Adipocyte (in vitro differentiated cells): ENCODE data around the gene PARD3.
A peak's percentile ranks its signal among the peaks of the same experiment; 100 is the strongest.

Experiments
- DNase-seq: peaks from one replicate; pipeline ENCODE4 v3.0.0-alpha.2; 2015; ENCODE audit warnings: low read depth
- H3K27me3 ChIP-seq: replicated peaks from 2 replicates; pipeline ENCODE4 v1.7.0; 2013; ENCODE audit warnings: mild to moderate bottlenecking, low read length, moderate library complexity; ENCODE audit not compliant: control insufficient read depth, insufficient read depth
- H3K36me3 ChIP-seq: 2 replicates; pipeline ENCODE4 v1.7.0; 2013; ENCODE audit warnings: low read length, mild to moderate bottlenecking, moderate library complexity; ENCODE audit not compliant: control insufficient read depth, insufficient read depth, severe bottlenecking
- H3K4me1 ChIP-seq: 2 replicates; pipeline ENCODE4 v1.7.0; 2013; ENCODE audit warnings: mild to moderate bottlenecking, low read length, moderate library complexity; ENCODE audit not compliant: control insufficient read depth, insufficient read depth
- H3K4me3 ChIP-seq: 2 replicates; pipeline ENCODE4 v1.7.0; 2013; ENCODE audit warnings: mild to moderate bottlenecking, low read length, moderate library complexity
- H3K9ac ChIP-seq: 2 replicates; pipeline ENCODE4 v1.7.0; 2013; ENCODE audit warnings: mild to moderate bottlenecking, low read length, moderate library complexity
- H3K9me3 ChIP-seq: 2 replicates; pipeline ENCODE4 v1.7.0; 2013; ENCODE audit warnings: mild to moderate bottlenecking, low read length, moderate library complexity; ENCODE audit not compliant: control insufficient read depth

The PARD3 gene

GRCh38 chr10:34587680-34588019 is 227.4 kb downstream of the PARD3 start:
- peaks cover 23% of the 10 kb centered on the region for H3K4me1 ChIP-seq
- no peak overlapping the region for H3K9ac ChIP-seq
- H3K9me3 ChIP-seq = no peaks in the 10 kb centered on the region
- no peaks in the 10 kb centered on the region for H3K27me3 ChIP-seq
- no peaks in the 10 kb centered on the region for H3K36me3 ChIP-seq
- no peak for DNase-seq
- no peak overlapping the region for H3K4me3 ChIP-seq

DNA sequence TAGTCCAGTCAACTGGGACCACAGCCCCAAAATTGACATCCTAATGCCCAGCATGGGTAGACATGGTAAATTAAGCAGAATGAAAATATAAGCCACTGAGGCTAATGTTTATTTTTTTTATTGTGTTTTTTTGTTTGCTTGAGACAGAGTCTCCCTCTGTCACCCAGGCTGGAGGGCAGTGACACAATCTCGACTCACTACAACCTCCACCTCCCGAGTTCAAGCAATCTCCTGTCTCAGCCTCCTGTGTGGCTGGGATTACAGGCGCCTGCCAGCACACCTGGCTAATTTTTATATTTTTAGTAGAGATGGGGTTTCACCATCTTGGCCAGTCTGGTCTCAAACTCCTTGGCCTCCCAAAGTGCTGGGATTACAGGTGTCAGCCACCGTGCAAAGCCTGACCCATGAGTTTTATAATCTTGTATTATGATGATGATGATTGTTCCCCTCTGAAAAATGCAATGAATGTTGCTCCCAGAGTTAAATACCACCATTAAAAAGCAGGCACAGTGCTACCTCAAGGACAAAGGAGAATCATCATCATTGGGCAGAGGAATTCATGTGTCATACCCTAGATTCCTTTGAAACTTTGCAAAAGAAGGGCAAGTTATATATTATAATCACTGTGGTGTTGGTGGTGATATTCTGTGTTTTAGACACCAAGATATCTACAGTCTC is 228.0 kb downstream of the PARD3 start:
- Histone ChIP-seq H3K9me3 (no peaks in the 10 kb centered on the region), H3K4me1 (peaks cover 28% of the 10 kb centered on the region), H3K27me3 (no peaks in the 10 kb centered on the region), H3K4me3 (no peak overlapping the region), H3K9ac (no peak overlapping the region), H3K36me3 (no peaks in the 10 kb centered on the region)
- DNase-seq = no peak

DNA sequence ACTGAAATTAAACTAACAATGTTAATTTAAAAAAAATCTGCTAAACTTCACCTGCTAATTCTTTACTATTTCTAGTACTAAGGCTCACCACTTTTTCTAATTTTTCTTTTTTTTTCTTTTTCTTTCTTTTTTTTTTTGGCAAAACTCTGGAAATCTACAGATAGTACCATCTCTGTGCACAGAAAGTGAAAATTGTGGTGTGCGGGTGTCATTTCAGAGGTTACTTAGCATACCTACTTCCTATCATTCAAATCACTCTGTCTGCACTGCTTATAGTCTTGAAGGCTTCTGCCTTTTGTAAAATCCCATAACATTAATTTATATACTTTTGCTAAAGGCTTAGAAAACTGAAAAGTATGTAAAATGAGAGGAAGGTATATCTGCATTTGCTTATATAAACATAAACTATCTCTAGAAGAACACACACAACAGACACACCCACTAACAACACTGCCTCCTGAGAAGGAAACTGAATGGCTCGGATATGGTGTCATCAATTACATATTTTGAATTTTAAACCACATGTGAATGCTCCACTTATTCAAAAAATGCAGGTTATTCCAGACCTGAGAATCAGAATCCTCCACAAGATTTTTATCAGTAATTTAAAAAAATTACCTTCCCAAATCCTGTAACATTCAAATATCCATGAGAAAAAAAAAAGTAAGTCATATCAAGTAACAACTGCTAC is 229.5 kb downstream of the PARD3 start:
- peaks cover 39% of the 10 kb centered on the region for H3K4me1 ChIP-seq
- no peaks in the 10 kb centered on the region for H3K36me3 ChIP-seq
- no peak overlapping the region for H3K9ac ChIP-seq
- no peaks in the 10 kb centered on the region for H3K27me3 ChIP-seq
- no peak overlapping the region for H3K4me3 ChIP-seq
- no peak for DNase-seq
- H3K9me3 ChIP-seq = no peaks in the 10 kb centered on the region

DNA sequence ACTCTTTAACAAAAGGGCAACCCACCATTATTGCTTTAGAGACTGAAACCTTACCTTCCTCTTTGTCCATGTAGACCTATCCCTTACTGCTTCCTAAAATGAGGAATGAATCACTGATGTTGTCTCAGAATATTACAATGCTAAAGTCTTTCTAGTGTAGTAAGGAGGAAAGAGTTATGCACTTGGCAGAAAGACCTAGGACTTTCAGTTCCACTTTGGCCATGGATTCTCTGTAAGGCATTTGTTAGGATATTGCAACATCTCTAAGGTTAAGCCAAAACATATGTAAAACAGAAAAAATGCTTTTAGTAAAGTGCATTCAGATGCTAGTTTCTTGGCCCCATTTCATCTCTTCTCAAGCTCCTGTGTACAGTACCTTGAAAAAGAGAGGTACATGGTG is 230.9 kb downstream of the PARD3 start:
- peak overlapping the region; percentile 62 for H3K4me3 ChIP-seq
- peak; percentile 95 for DNase-seq
- no peaks in the 10 kb centered on the region for H3K36me3 ChIP-seq
- peak overlapping the region; percentile 8 for H3K9ac ChIP-seq
- no peaks in the 10 kb centered on the region for H3K9me3 ChIP-seq
- H3K27me3 ChIP-seq = no peaks in the 10 kb centered on the region
- H3K4me1 ChIP-seq = peaks cover 43% of the 10 kb centered on the region

- peak overlapping the region; percentile 7 for H3K9ac ChIP-seq
- DNase-seq = peak; percentile 36
Observed at GRCh38 chr10:34581801-34582532, 233.1 kb downstream of the PARD3 start.

GRCh38 chr10:34580643-34581042 is 234.5 kb downstream of the PARD3 start:
- DNase-seq = peak; percentile 54
- Histone ChIP-seq H3K36me3 (no peaks in the 10 kb centered on the region), H3K9me3 (no peaks in the 10 kb centered on the region), H3K4me3 (no peak overlapping the region), H3K27me3 (no peaks in the 10 kb centered on the region), H3K9ac (no peak overlapping the region), H3K4me1 (peaks cover 43% of the 10 kb centered on the region)

More at GRCh38 chr10:34581801-34582532, 233.1 kb downstream of the PARD3 start:
- Histone ChIP-seq H3K4me1 (peaks cover 43% of the 10 kb centered on the region), H3K9me3 (no peaks in the 10 kb centered on the region), H3K36me3 (no peaks in the 10 kb centered on the region), H3K4me3 (peak overlapping the region; percentile 64), H3K27me3 (no peaks in the 10 kb centered on the region)

GRCh38 chr10:34580214-34580613 is 234.9 kb downstream of the PARD3 start:
- peaks cover 43% of the 10 kb centered on the region for H3K4me1 ChIP-seq
- no peak for DNase-seq
- no peaks in the 10 kb centered on the region for H3K9me3 ChIP-seq
- H3K9ac ChIP-seq = no peak overlapping the region
- H3K36me3 ChIP-seq = no peaks in the 10 kb centered on the region
- no peaks in the 10 kb centered on the region for H3K27me3 ChIP-seq
- H3K4me3 ChIP-seq = no peak overlapping the region

GRCh38 chr10:34578468-34578867 is 236.6 kb downstream of the PARD3 start:
- no peak overlapping the region for H3K9ac ChIP-seq
- H3K27me3 ChIP-seq = no peaks in the 10 kb centered on the region
- H3K9me3 ChIP-seq = no peaks in the 10 kb centered on the region
- H3K4me1 ChIP-seq = peaks cover 40% of the 10 kb centered on the region
- no peaks in the 10 kb centered on the region for H3K36me3 ChIP-seq
- no peak overlapping the region for H3K4me3 ChIP-seq
- DNase-seq = no peak

DNA sequence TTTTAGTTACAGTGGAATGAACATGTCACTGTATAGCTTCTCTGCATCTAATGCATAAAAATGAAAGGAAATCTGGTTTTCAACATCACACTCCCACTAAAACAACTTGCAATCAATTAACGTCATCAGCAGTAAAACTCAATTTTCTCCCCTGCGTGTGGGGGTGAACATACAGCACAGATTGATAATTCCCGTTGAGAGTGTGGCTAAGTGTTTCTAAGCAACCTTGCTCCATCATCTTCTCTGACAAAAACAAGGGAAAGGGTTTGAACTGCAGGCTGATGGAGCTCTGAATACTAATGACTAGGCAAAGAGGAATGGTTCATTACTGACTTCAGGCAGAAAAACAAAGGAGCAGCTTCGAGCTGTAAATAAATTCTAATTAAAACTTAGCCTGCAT is 238.3 kb downstream of the PARD3 start:
- no peaks in the 10 kb centered on the region for H3K9me3 ChIP-seq
- H3K4me3 ChIP-seq = no peak overlapping the region
- DNase-seq = no peak
- peaks cover 24% of the 10 kb centered on the region for H3K4me1 ChIP-seq
- H3K36me3 ChIP-seq = no peaks in the 10 kb centered on the region
- H3K9ac ChIP-seq = no peak overlapping the region
- H3K27me3 ChIP-seq = no peaks in the 10 kb centered on the region

- no peaks in the 10 kb centered on the region for H3K36me3 ChIP-seq
- peaks cover 18% of the 10 kb centered on the region for H3K4me1 ChIP-seq
- no peaks in the 10 kb centered on the region for H3K27me3 ChIP-seq
- DNase-seq = no peak
- H3K9me3 ChIP-seq = no peaks in the 10 kb centered on the region
- no peak overlapping the region for H3K9ac ChIP-seq
- H3K4me3 ChIP-seq = no peak overlapping the region
Observed at GRCh38 chr10:34575882-34576281, 239.2 kb downstream of the PARD3 start.

- Histone ChIP-seq H3K4me1 (peaks cover 11% of the 10 kb centered on the region), H3K9ac (peak overlapping the region; percentile 16), H3K4me3 (no peak overlapping the region), H3K9me3 (no peaks in the 10 kb centered on the region), H3K27me3 (no peaks in the 10 kb centered on the region), H3K36me3 (no peaks in the 10 kb centered on the region)
- no peak for DNase-seq
Observed at GRCh38 chr10:34574353-34574934, 240.7 kb downstream of the PARD3 start.
